Inflammatory macrophage treated with lipopolysaccharide for 1 hour (primary cell): ENCODE data around the gene NLE1.
"Not testable (repeated sequence)": the region's sequence is repeated elsewhere in the genome, so short reads cannot be mapped to it uniquely, and the experiment has no call there.

ENCODE experiments used
- DNase-seq, 2 donors: peaks; one replicate each; pipeline ENCODE4 v3.0.0-alpha.2; 2020 to 2022

Gene NLE1

DNA sequence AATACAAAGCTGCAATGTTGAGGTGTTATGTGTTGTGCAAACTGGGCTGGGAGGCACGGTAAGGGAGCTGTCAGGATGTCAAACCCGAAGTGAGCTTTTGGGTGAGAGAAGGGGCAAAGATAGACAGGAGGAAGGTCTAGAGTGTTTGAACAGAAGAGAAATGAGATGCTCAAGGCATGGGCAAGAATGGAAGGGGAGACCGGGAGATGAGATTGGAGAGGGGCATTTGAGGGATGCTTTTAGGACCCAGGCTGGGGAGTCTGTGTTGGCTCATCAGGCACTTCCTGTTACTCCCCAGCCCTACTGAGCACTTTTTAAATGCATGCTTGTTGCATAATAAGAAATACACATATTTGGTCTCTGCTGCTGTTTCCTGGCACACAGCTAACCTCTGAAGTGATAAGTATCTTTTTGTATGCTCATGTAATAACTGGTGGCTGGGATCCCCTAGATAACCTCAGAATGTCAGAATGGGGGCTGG, 19.2 kb upstream of the NLE1 start:
- DNase-seq, result no peak

- no peak for DNase-seq
Observed at GRCh38 chr17:35160354-35161201, 18.5 kb upstream of the NLE1 start.

GRCh38 chr17:35159940-35160339, 17.8 kb upstream of the NLE1 start:
- DNase-seq, result no peak

GRCh38 chr17:35155246-35155645, 13.1 kb upstream of the NLE1 start:
- DNase-seq, result no peak

DNA sequence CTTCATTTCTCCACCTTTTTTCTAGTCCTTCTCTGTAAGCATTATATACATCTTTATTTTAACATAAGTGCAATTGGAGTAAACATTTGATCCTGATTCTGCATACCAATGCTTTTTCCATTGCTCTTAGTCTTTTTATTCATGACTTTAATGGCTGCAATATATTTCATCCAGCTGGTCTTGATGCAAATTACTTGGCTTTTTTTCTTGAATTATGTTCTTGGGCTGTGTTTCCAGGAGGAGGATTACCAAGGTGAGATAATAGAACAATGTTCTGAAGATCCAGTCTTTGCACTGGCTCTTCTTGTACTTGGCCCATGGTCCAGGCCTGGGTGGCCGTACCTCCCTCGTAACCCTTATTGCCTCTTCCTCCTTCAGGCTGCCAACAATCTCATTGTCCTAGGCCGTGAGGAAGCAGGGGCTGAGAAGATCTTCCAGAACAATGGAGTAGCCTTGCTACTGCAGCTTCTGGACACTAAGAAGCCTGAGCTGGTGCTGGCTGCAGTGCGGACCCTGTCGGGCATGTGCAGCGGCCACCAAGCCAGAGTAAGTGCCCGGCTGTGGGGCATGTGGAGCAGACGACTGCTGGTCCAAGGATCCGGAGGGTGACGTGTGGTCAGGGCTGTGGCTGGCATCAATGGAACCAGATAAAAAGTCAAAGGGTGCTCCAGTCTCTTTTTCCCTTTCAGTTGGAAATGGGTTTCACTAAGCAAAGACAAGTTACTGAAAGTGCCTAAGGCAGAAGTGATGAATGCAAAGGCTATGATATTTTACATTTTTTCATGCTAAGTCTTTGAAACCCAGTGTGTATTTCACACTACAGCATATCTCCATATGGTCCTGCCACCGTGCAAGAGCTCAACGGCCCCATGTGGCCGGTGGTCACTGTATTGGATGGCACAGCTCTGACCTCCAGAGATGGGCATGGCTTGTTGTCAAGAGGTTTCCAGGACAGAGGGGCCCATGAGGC, 12.4 kb upstream of the NLE1 start:
- DNase-seq, result no peak

GRCh38 chr17:35152421-35153140, 10.5 kb upstream of the NLE1 start:
- DNase-seq, result no peak

DNA sequence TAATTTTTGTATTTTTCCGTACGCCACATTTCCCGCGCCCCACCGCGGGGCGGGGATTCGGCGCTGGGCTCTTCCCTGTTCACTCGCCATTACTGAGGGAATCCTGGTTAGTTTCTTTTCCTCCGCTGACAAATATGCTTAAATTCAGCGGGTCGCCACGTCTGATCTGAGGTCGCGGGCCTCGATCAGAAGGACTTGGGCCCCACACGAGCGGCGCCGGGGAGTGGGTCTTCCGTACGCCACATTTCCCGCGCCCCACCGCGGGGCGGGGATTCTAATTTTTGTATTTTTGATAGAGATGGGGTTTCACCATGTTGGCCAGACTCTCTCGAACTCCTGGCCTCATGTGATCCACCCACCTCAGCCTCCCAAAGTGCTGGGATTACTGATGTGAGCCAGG, 9.0 kb upstream of the NLE1 start:
- DNase-seq, result not testable (repeated sequence)

GRCh38 chr17:35149941-35150340, 7.8 kb upstream of the NLE1 start:
- DNase-seq, result no peak

- no peak for DNase-seq
Observed at GRCh38 chr17:35148144-35148543, 6.0 kb upstream of the NLE1 start.

DNA sequence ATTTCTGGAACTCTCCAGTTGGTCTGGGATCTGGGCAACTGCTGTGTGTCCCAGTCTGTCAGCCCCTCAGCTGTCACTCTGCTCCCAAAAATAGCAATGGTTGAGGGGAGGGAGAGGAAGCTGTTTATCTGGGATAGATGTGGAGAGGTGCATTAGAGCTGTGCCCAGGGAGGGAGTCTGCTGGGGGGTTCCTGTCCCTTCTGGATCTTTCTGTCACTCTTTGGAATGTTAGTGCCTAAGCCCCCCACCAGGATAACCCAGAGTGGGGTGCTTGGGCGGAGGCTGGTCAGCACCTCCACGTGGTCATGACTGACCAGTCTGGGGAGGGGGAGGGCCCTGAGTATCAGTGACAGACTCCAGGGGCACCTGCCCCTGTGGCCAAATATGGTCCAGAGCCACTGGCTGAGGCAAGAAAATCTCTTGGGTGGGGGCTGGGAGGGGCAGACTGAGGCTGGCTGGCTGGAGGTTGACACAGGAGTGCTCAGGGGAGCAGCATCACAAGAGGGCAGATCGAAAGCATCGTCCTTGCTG, 5.3 kb upstream of the NLE1 start, which contains the start of gene UNC45B:
Gene UNC45B, plus strand, starts transcription at position 443 of the 531 bp plus-strand sequence. CDS start 447 bp downstream, outside the sequence.
- no peak for DNase-seq

DNA sequence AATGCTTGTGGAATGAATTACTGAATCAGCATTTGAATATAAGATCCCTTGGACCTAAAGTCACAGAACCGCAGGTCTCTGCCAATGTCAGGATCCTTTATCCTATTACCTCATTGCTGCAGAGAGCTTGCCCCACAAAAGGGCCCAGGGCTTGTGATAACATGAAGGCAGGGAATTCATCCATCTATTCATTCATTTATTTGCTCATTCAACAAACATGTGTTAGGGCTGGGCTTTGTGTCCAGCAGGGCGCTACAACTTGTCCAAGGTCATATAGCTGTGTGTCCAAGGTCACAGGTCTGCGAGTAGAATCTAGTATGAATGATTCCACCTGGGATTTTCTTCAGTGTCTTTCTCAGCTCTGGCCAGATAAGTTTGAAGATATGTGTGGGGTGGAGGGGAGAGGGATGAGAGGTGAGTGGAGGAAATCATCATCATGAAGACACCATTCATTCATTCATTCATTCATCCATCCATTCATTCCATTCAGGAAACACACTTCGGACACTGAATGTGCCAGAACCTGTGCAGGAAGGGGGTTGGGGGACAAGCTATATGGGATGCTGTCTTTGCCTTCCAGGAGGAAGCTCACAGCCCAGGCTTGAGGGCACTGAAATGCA, 4.2 kb upstream of the NLE1 start:
- DNase-seq, result no peak

DNA sequence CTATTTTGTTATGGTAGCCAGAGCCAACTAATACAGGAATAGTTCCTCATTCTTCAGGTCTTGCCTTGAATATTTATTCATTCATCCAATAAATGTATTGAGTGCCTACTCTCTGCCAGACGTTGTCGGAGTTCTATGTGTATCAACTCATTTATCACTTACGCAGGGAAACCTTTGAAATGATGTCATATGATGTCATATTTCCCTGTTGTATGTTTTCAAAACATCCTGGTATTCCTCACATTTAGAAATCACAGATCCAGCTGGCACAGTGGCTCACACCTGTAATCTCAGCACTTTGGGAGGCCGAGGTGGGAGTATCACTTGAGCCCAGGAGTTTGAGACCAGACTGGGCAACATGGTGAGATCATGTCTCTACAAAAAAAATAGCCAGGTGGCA, 2.7 kb upstream of the NLE1 start:
- no peak for DNase-seq

- no peak for DNase-seq
Observed at GRCh38 chr17:35142467-35142796, 329 bp upstream of the NLE1 start.

- no peak for DNase-seq
Observed at GRCh38 chr17:35138218-35138617, 3.9 kb downstream of the NLE1 start.

DNA sequence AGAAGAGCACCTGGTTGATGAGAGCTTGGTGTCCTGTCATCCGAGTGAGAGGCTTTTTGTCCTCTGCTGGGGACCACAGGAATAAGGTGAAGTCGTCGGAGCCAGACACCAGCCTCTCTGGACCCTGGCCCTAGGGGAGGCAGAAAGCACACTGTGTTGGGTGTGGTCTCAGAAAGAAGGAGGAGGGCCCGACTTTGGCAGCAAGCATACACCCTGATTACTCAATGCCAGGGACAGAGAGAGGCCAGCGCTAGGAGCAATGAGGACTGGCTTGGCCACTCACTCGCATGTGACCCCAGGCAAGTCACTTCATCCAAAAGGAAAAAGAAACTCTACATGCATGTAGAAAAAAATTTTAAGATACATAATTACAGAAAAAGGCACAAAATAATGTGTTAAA, 6.8 kb downstream of the NLE1 start:
- no peak for DNase-seq

DNA sequence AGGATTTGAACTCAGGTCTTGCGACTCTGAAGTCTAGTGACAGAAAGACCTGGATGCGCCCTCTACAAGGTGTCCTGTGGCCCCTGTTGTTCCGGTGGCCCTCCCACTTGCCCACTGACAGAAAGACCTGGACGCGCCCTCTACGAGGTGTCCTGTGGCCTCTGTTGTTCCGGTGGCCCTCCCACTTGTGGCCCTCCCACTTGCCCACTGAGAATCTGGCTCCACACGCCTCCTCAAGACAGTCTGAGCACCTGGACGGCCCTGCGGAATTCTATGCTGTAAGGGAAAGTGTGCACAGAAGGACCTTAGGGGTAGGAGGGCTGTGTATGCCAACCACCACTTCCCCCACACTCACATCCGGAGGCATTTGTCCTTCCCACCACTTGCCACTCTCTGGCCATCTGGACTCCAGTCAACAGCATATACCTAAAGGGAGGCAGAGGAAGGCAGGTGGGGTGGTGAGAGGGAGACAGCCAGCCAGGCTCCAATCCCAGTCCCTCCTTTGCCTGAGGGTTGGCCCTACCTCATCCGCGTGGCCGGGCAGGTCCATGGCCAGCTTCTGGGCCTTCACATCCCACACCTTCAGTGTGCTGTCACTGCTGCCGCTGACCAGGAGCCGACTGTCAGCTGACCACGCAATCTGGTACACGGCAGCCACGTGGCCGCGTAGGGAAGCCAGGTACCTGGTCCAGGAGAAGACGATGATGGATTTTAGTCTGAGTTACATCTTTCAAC, 9.1 kb downstream of the NLE1 start:
- no peak for DNase-seq

DNA sequence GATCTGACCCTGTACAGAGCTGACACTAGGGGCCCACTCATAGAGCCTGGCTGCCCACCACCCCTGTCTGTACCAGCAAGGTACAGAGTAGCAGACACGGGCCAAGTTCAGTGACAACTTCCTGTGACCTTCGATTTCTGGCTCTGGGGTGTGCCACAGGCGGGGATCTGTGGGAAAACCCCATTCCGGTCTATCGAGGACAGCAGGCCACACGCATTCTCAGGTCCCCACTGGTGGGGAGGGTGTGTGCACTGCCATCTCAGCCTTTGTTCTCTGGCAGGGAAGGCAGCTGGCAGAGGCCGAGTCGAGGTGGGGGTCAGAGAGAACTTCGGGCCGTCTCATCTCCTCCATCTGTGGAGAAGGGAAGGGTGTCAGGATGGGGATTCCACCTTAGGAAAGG, 10.0 kb downstream of the NLE1 start:
- DNase-seq, result no peak

GRCh38 chr17:35130392-35130791, 11.7 kb downstream of the NLE1 start:
- DNase-seq, result no peak

GRCh38 chr17:35129973-35130351, 12.1 kb downstream of the NLE1 start:
- DNase-seq, result no peak

GRCh38 chr17:35129154-35129972, 12.7 kb downstream of the NLE1 start:
- no peak for DNase-seq
